Measurements from ENCODE around the gene PTMA.

The PTMA gene

DNA sequence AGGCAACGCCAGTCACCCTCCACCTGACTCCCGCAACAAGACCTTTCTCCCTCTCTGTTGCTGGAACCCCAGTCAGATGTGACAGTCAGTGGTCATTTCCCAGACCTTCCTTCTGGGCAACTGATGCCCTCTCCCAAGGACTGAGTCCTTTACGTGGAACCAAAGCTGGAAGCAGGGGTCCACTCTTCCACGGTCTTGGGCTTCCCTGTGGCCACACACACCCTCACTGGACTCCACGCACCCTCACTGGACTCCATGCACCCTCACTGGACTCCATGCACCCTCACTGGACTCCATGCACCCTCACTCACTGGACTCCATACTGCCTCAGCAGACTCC, 7.1 kb downstream of the PTMA start:
- Histone ChIP-seq H3K36me3 (ENCODE audit: control insufficient read depth, low read depth, low read length) (peaks cover 34% of the 10 kb centered on the region), H3K4me3 (ENCODE audit: low read length) (no peak overlapping the region), H3K9ac (ENCODE audit: low read length) (no peak overlapping the region), H3K27me3 (ENCODE audit: control insufficient read depth, insufficient read depth, low read length) (no peaks in the 10 kb centered on the region), H3K4me1 (ENCODE audit: control insufficient read depth, low read depth, low read length) (peaks cover 13% of the 10 kb centered on the region), H3K9me3 (ENCODE audit: control insufficient read depth, low read depth, low read length) (no peaks in the 10 kb centered on the region), H3K27ac (ENCODE audit: low read length) (no peak overlapping the region)

- no peaks in the 10 kb centered on the region for H3K9me3 ChIP-seq (ENCODE audit: control insufficient read depth, low read depth, low read length)
- H3K4me1 ChIP-seq (ENCODE audit: control insufficient read depth, low read depth, low read length), result peaks cover 13% of the 10 kb centered on the region
- H3K27ac ChIP-seq (ENCODE audit: low read length), result no peak overlapping the region
- H3K27me3 ChIP-seq (ENCODE audit: control insufficient read depth, insufficient read depth, low read length), result no peaks in the 10 kb centered on the region
- no peak overlapping the region for H3K4me3 ChIP-seq (ENCODE audit: low read length)
- H3K9ac ChIP-seq (ENCODE audit: low read length), result no peak overlapping the region
- H3K36me3 ChIP-seq (ENCODE audit: control insufficient read depth, low read depth, low read length), result peaks cover 32% of the 10 kb centered on the region
These were observed 7.8 kb downstream of the PTMA start for GRCh38 chr2:231715988-231716616.

GRCh38 chr2:231716666-231717280, 8.4 kb downstream of the PTMA start:
- Histone ChIP-seq H3K27me3 (ENCODE audit: control insufficient read depth, insufficient read depth, low read length) (no peaks in the 10 kb centered on the region), H3K9me3 (ENCODE audit: control insufficient read depth, low read depth, low read length) (no peaks in the 10 kb centered on the region), H3K36me3 (ENCODE audit: control insufficient read depth, low read depth, low read length) (peaks cover 25% of the 10 kb centered on the region), H3K4me1 (ENCODE audit: control insufficient read depth, low read depth, low read length) (peaks cover 12% of the 10 kb centered on the region), H3K4me3 (ENCODE audit: low read length) (no peak overlapping the region), H3K9ac (ENCODE audit: low read length) (no peak overlapping the region), H3K27ac (ENCODE audit: low read length) (no peak overlapping the region)

DNA sequence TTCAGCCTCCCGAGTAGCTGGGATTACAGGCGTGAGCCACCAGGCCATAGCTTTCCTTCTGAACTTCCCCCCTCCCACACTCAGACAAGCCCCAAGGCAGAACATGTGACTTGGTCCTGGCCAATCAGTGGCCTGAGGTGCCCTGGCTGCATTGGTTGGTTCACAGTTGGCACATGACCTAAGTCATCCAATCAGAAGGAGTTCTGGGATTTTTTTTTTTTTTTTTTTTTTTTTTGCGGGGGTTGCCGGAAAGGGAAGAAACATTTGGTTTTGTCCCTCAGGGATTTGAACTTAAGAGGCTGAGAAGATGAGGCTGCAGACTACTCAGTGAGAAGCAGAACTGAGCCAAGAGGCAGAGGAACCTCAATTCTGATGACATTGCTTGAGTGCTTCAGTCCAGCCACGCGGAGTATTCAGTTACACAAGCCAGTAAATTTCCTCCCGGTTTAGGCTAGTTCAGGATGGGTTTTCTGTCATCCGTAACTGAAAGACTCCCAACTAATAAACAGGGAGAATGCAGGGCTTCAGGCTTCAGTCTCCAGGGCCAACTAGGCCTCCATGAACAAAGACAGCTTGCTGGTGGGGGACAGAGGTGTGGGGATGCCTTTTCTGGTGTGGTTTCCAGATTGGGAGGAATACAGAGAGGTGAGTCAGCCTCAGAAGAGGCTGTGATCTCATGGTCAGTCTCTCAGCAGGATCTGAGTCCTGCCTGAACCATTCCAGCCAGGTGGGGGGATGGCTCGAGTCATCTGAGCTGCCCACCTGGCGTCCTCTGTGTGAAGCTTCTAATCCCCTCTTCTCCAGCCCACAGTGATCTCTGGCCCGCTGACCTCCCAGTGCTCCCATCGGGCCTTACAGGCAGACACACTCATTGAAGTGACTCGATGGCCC, 9.2 kb downstream of the PTMA start:
- no peak overlapping the region for H3K4me3 ChIP-seq (ENCODE audit: low read length)
- no peak overlapping the region for H3K27ac ChIP-seq (ENCODE audit: low read length)
- H3K27me3 ChIP-seq (ENCODE audit: control insufficient read depth, insufficient read depth, low read length), result no peaks in the 10 kb centered on the region
- H3K4me1 ChIP-seq (ENCODE audit: control insufficient read depth, low read depth, low read length), result peaks cover 7% of the 10 kb centered on the region
- H3K9ac ChIP-seq (ENCODE audit: low read length), result no peak overlapping the region
- peaks cover 18% of the 10 kb centered on the region for H3K36me3 ChIP-seq (ENCODE audit: control insufficient read depth, low read depth, low read length)
- no peaks in the 10 kb centered on the region for H3K9me3 ChIP-seq (ENCODE audit: control insufficient read depth, low read depth, low read length)

DNA sequence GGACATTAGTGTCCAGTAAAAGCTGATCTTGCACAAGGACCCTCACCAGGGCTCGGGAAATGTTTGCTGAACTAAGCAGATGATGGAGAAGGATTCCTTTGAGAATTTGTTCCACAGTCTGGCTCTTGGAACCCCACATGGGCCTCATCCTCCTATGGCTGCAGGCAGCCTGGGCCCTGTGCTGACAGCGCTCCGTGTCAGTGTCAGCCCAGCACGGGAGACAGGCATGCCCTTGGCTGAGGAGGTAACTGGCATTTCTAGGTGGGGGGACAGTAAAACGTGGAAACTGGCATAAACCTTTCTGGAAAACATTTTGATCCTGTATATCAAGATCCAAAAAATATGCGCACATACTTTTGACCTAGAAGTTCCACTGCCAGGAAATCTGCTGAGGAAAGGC, 10.5 kb downstream of the PTMA start:
- Histone ChIP-seq H3K27me3 (ENCODE audit: control insufficient read depth, insufficient read depth, low read length) (no peaks in the 10 kb centered on the region), H3K4me1 (ENCODE audit: control insufficient read depth, low read depth, low read length) (peaks cover 7% of the 10 kb centered on the region), H3K4me3 (ENCODE audit: low read length) (no peak overlapping the region), H3K9ac (ENCODE audit: low read length) (no peak overlapping the region), H3K27ac (ENCODE audit: low read length) (no peak overlapping the region), H3K9me3 (ENCODE audit: control insufficient read depth, low read depth, low read length) (no peaks in the 10 kb centered on the region), H3K36me3 (ENCODE audit: control insufficient read depth, low read depth, low read length) (peaks cover 10% of the 10 kb centered on the region)

DNA sequence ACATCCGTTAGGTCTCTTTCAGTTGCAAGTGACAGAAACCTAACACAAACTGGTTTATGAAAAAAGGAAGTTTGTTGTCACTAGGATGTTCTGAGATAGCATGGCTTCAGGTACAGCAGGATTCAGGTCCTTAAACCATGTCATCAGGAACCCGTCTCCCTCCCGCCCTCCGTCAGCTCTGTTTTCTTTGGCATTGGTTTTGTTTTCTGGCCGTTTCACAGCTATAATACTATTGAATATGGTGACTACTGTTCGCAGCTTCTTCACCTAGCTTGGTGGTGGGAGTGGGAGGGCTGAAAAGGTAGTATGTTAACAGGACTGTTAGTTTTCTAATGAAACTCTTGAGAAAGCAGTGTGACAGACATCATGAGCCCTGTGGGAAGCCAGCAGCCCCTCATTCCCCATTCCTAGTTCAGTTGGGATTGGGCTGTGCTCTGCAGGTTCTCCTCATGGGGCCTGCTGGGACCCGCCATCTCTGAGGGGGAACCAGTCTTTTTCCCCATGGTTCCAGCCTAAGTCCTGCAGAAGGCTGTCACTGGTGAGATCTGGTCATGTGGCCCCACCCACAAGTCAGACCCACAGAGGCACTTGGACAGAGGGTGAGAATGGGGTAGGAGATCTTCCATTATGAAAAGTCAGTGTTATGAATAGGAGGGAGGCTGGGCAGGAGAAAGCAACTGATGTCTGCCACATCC, 12.1 kb downstream of the PTMA start:
- H3K4me1 ChIP-seq (ENCODE audit: control insufficient read depth, low read depth, low read length), result no peaks in the 10 kb centered on the region
- peaks cover 5% of the 10 kb centered on the region for H3K36me3 ChIP-seq (ENCODE audit: control insufficient read depth, low read depth, low read length)
- no peak overlapping the region for H3K4me3 ChIP-seq (ENCODE audit: low read length)
- H3K27ac ChIP-seq (ENCODE audit: low read length), result no peak overlapping the region
- H3K27me3 ChIP-seq (ENCODE audit: control insufficient read depth, insufficient read depth, low read length), result no peaks in the 10 kb centered on the region
- no peaks in the 10 kb centered on the region for H3K9me3 ChIP-seq (ENCODE audit: control insufficient read depth, low read depth, low read length)
- H3K9ac ChIP-seq (ENCODE audit: low read length), result no peak overlapping the region

DNA sequence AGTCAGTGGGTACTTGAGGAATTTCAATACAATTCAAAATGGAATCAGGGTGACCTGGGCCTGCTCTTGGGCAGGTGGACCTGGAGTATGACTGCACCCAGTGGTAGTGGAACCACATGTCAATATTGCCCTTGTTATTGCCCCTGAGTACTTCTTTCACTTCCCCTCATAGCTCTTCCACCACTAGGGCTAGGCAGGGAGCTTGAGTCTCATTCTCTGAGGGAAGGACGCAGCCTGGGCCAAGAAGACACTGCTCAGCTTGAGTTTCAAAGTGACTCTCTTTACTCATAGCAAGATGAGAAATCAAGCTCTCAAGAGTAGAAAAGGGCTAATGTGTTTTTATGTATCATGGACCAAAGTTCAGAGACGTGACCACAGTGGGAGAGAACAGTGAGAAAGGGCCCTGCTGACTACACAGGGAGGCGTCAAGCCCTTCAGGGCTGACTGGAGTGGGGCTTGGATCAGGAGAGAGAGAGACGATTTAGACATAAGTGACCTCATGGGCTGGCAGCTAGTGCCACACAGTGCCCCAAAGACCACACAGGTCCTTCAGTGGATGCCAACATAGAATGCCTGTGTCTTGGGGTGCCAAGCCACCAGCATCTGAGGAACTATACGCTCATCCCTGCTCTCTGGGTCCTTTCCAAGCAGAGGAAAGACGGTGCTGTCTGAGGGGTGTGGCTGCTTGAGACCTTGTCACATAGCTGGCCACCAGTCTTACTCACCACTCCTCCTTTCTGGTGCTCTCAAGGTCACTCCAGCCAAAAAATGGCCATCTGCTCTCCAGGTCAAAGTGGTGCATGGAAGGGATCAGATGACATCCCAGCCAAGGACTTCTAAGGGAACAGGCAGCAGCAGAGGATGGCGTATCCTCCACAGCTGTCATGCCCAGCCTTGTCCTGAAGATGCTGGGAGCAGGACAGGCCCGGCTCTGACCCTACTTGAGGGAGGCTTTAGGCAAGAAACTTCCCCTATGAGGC, 13.0 kb downstream of the PTMA start:
- no peaks in the 10 kb centered on the region for H3K9me3 ChIP-seq (ENCODE audit: control insufficient read depth, low read depth, low read length)
- no peaks in the 10 kb centered on the region for H3K36me3 ChIP-seq (ENCODE audit: control insufficient read depth, low read depth, low read length)
- H3K4me1 ChIP-seq (ENCODE audit: control insufficient read depth, low read depth, low read length), result no peaks in the 10 kb centered on the region
- no peak overlapping the region for H3K9ac ChIP-seq (ENCODE audit: low read length)
- H3K27ac ChIP-seq (ENCODE audit: low read length), result no peak overlapping the region
- no peak overlapping the region for H3K4me3 ChIP-seq (ENCODE audit: low read length)
- H3K27me3 ChIP-seq (ENCODE audit: control insufficient read depth, insufficient read depth, low read length), result no peaks in the 10 kb centered on the region

DNA sequence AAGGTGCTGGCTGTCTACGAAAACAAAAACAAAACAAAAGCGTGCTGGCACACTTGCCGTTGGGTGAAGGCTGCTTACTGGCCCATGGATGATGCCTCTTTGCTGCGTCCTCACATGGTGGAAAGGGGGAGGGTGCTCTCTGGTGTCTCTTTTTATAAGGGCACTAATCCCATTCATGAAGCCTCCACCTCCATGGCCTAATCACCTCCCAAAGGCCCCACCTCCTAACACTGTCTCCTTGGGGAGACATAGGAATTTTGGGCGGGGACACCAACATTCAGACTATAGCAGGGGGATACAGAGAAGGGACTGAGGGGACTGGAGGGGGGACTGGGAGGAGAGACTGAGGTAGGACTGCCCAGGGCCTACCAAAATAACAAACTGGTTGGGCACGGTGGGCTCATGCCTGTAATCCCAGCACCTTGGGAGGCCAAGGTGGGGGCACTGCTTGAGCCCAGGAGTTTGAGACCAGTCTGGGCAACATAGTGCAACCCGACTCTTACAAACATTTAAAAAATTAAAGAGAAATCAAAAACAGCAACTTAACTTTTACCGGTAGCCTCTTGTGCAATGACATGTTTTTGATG, 14.5 kb downstream of the PTMA start:
- Histone ChIP-seq H3K27me3 (ENCODE audit: control insufficient read depth, insufficient read depth, low read length) (no peaks in the 10 kb centered on the region), H3K27ac (ENCODE audit: low read length) (no peak overlapping the region), H3K4me3 (ENCODE audit: low read length) (no peak overlapping the region), H3K9me3 (ENCODE audit: control insufficient read depth, low read depth, low read length) (no peaks in the 10 kb centered on the region), H3K4me1 (ENCODE audit: control insufficient read depth, low read depth, low read length) (no peaks in the 10 kb centered on the region), H3K9ac (ENCODE audit: low read length) (no peak overlapping the region), H3K36me3 (ENCODE audit: control insufficient read depth, low read depth, low read length) (no peaks in the 10 kb centered on the region)

DNA sequence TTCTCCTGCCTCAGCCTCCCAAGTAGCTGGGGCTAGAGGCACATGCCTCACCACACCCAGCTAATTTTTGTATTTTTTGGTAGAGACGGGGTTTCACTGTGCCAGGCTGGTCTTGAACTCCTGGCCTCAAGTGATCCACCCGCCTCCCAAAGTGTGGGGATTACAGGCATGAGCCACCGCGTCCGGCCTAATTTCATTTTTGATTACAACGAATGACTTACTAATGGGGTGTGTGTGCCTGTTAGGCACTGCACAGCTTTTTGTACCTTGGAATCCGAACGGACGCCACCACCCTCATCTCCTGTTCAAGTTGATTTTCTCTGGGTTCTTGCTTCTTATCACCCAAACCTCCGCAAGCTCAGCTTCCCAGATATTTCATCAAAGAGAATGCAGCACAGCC, 17.2 kb downstream of the PTMA start:
- H3K9ac ChIP-seq (ENCODE audit: low read length), result no peak overlapping the region
- H3K4me3 ChIP-seq (ENCODE audit: low read length), result no peak overlapping the region
- no peaks in the 10 kb centered on the region for H3K4me1 ChIP-seq (ENCODE audit: control insufficient read depth, low read depth, low read length)
- no peak overlapping the region for H3K27ac ChIP-seq (ENCODE audit: low read length)
- no peaks in the 10 kb centered on the region for H3K9me3 ChIP-seq (ENCODE audit: control insufficient read depth, low read depth, low read length)
- no peaks in the 10 kb centered on the region for H3K27me3 ChIP-seq (ENCODE audit: control insufficient read depth, insufficient read depth, low read length)
- H3K36me3 ChIP-seq (ENCODE audit: control insufficient read depth, low read depth, low read length), result no peaks in the 10 kb centered on the region

- H3K36me3 ChIP-seq (ENCODE audit: control insufficient read depth, low read depth, low read length), result no peaks in the 10 kb centered on the region
- no peaks in the 10 kb centered on the region for H3K9me3 ChIP-seq (ENCODE audit: control insufficient read depth, low read depth, low read length)
- no peak overlapping the region for H3K27ac ChIP-seq (ENCODE audit: low read length)
- H3K4me3 ChIP-seq (ENCODE audit: low read length), result no peak overlapping the region
- H3K27me3 ChIP-seq (ENCODE audit: control insufficient read depth, insufficient read depth, low read length), result no peaks in the 10 kb centered on the region
- no peaks in the 10 kb centered on the region for H3K4me1 ChIP-seq (ENCODE audit: control insufficient read depth, low read depth, low read length)
- no peak overlapping the region for H3K9ac ChIP-seq (ENCODE audit: low read length)
These were observed 18.0 kb downstream of the PTMA start for GRCh38 chr2:231726276-231726675.
